Measurements from ENCODE around the gene VSTM1.
"Not testable (repeated sequence)": the region's sequence is repeated elsewhere in the genome, so short reads cannot be mapped to it uniquely, and the experiment has no call there.

DNA sequence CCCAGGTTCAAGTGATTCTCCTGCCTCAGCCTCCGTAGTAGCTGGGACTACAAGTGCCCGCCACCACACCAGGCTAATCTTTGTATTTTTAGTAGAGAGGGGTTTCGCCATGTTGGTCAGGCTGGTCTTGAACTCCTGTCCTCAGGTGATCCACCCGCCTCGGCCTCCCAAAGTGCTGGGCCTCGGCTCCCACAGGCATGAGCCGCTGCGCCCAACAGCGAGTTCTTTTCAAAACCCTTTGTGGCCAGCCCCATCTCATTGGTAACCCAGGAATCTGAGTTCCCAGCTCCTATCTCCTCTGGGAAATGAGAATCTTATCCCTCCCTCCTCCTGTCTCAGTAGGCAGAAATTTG lies 36.2 kb upstream of the VSTM1 start:
- TF ChIP-seq RFX5 (IDR thresholded peaks at IDR 0.05; ENCODE audit: low read depth, low read length); CTCF (conservative IDR thresholded peaks at IDR 0.05; ENCODE audit: low read depth, low read length); POLR2A (IDR thresholded peaks at IDR 0.05; ENCODE audit: low read depth, low read length); NFE2L2 (IDR thresholded peaks at IDR 0.05; ENCODE audit: low read depth, low read length); RCOR1 (IDR thresholded peaks at IDR 0.05; ENCODE audit: insufficient replicate concordance, low read length); FOS (IDR thresholded peaks at IDR 0.05; ENCODE audit: low read depth, low read length): not testable (repeated sequence)
